Keratinocyte (primary cell): ENCODE measurements around the gene ADNP2.

Experiments used
- EZH2 ChIP-seq: IDR thresholded peaks from one replicate; pipeline ENCODE4 v1.6.1; 2012; ENCODE audit warnings: inconsistent platforms, mild to moderate bottlenecking, low read length, moderate library complexity
- TF ChIP-seq, protein P1 (sequence below), 3 experiments: IDR thresholded peaks in 1 of 3; conservative IDR thresholded peaks in 1 of 3; optimal IDR thresholded peaks in 1 of 3; 2 replicates in 2 of 3; 3 replicates in 1 of 3; pipeline versions ENCODE3 to v1.5.1; 2011; ENCODE audit warnings: low read length in 3 of 3, mild to moderate bottlenecking in 3 of 3, moderate library complexity in 2 of 3, control low read depth in 1 of 3, inconsistent platforms in 1 of 3; ENCODE audit not compliant: insufficient read depth in 2 of 3; ENCODE audit errors: extremely low read depth in 1 of 3

DNA sequence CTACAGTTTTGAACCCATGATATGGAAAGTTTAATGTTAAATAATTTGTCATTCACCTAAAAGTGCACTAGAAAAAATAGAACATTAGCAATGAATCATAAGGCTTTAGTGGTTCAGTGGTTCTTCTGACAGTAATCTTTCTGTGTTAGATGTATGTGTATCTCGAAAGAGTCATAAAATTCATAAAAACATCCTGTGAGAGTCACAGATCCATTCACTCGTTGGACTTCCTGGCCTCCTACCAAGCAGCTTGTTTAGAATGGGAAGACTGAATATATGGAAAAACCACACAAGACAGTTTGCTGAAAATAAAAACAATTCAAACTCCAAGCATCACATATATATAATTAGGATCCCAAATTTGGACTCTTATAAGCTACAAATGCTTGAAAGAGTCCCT, 34.8 kb downstream of the ADNP2 start:
- TF ChIP-seq, protein P1, sequence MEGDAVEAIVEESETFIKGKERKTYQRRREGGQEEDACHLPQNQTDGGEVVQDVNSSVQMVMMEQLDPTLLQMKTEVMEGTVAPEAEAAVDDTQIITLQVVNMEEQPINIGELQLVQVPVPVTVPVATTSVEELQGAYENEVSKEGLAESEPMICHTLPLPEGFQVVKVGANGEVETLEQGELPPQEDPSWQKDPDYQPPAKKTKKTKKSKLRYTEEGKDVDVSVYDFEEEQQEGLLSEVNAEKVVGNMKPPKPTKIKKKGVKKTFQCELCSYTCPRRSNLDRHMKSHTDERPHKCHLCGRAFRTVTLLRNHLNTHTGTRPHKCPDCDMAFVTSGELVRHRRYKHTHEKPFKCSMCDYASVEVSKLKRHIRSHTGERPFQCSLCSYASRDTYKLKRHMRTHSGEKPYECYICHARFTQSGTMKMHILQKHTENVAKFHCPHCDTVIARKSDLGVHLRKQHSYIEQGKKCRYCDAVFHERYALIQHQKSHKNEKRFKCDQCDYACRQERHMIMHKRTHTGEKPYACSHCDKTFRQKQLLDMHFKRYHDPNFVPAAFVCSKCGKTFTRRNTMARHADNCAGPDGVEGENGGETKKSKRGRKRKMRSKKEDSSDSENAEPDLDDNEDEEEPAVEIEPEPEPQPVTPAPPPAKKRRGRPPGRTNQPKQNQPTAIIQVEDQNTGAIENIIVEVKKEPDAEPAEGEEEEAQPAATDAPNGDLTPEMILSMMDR (optimal IDR thresholded peaks at IDR 0.05 in 1 of 3, IDR thresholded peaks at IDR 0.05 in 1 of 3, conservative IDR thresholded peaks at IDR 0.05 in 1 of 3; ENCODE audit: extremely low read depth in 1 of 3, insufficient read depth in 2 of 3, low read length in 3 of 3), result no peak
- no peak for TF ChIP-seq EZH2
